ENCODE measurements around the gene FLRT2.

The FLRT2 gene

DNA sequence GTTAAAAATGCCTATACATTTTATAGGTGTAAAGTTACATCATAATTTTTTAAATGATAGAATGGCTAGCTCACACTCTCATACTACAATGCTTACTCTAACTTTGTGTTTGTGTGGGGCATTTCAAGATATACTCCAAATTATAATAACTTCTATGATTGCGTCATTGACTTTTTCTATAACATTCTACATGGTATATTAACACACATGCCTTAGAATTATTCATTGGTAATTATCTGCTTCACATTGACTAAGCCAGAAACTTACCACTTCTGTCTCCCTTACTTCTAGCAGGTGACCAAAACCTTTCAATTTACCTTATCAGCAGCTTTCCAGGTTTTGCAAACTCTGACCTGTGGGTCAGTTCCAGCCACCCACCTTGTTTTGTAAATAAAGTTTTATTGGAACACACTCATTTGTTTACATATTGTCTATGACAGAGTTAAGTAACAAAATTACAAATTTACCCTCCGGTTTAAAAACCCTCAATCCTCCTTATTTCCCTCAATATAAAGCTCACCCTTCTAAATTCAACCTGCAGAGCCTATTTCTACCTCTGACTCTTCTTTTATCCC is 12.7 kb upstream of the FLRT2 start:
- no peaks in the 10 kb centered on the region for H3K27me3 ChIP-seq (ENCODE audit: insufficient read depth, low read length)
- 90% methylated on average over 2 of the region's 2 CpGs for WGBS
- no peak overlapping the region for H3K27ac ChIP-seq (ENCODE audit: low read depth, low read length)
- H3K4me1 ChIP-seq (ENCODE audit: insufficient read depth, low read length) = peaks cover 11% of the 10 kb centered on the region
- H3K9ac ChIP-seq (ENCODE audit: low read depth, low read length) = no peak overlapping the region
- no peaks in the 10 kb centered on the region for H3K9me3 ChIP-seq (ENCODE audit: insufficient read depth, low read depth, low read length)
- H3K4me3 ChIP-seq (ENCODE audit: low read length) = no peak overlapping the region
- H3K36me3 ChIP-seq (ENCODE audit: insufficient read depth, low read length) = no peaks in the 10 kb centered on the region

DNA sequence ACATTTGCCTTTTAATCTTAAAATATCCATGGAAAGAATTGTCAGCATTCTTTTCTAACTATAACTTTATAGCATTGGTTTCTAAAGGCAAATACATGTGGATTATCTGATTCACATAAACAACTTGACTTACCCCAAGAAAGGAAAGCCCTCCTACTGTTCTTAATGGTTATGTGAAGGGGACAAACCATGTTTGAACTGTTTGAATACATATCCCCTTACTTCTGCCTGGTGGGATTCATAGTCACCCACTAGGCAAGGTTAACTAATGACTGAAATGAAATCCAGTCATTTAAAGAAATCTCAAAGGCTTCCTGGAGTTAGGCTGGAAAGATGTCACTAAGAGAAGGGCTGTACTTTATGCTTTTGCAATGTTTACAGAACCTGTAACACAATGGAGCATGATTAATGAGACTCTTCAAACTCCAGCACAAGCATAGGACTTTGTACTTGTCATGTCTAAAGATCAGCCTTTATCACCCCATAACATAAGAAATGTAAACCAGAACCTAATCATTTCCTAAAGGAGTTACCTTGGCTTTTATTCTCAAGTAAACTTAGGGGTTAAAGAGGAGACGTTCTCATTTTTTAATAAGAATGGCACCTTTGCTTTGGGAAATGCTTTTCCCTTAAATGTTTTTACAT is 10.2 kb upstream of the FLRT2 start:
- H3K4me3 ChIP-seq (ENCODE audit: low read length) = no peak overlapping the region
- no peak overlapping the region for H3K27ac ChIP-seq (ENCODE audit: low read depth, low read length)
- H3K36me3 ChIP-seq (ENCODE audit: insufficient read depth, low read length) = no peaks in the 10 kb centered on the region
- no CpG with 5 or more reads among the region's 1 CpG for WGBS
- peaks cover 11% of the 10 kb centered on the region for H3K4me1 ChIP-seq (ENCODE audit: insufficient read depth, low read length)
- no peaks in the 10 kb centered on the region for H3K27me3 ChIP-seq (ENCODE audit: insufficient read depth, low read length)
- no peak overlapping the region for H3K9ac ChIP-seq (ENCODE audit: low read depth, low read length)
- no peaks in the 10 kb centered on the region for H3K9me3 ChIP-seq (ENCODE audit: insufficient read depth, low read depth, low read length)

DNA sequence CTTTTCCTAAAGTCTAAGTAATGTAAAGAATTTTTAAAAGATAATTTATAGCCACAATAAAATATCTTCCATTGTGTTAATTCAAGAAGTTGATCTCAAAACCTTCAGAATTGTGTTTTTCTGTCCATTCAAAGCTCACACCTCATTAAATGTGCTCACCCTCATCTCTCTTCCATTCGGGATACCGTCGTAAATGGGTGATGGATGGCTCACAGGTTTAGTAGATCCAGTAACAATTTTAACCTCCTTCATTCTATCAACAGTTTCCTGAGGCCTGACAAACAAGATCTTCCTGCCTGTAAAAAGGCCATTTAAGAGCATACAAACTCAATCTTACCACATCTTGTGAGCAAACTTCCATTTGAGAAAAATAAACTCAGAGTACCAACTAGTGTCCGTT is 9.4 kb upstream of the FLRT2 start:
- Histone ChIP-seq H3K27ac (ENCODE audit: low read depth, low read length) (no peak overlapping the region), H3K4me3 (ENCODE audit: low read length) (no peak overlapping the region), H3K36me3 (ENCODE audit: insufficient read depth, low read length) (no peaks in the 10 kb centered on the region), H3K9me3 (ENCODE audit: insufficient read depth, low read depth, low read length) (no peaks in the 10 kb centered on the region), H3K9ac (ENCODE audit: low read depth, low read length) (no peak overlapping the region), H3K27me3 (ENCODE audit: insufficient read depth, low read length) (no peaks in the 10 kb centered on the region), H3K4me1 (ENCODE audit: insufficient read depth, low read length) (peaks cover 16% of the 10 kb centered on the region)
- WGBS = 89% methylated on average over 4 of the region's 4 CpGs

DNA sequence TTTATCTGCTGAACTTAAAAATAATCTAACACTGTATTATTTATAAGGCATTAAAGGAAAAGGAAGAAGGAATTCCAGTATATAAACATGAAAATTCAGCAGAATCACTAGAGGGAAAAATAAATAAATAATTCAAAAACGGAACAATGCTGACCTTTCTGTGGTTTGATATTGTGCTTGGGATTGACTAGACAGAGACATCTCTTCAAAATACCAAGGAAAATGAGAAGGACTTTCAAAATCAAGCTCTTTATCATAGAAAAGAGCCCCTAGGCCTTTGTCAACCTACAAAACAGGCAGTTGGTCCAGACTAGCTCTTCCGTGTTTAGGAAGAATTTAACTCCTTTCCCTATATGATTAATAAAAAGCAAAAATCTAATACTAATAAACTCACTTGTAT is 6.3 kb upstream of the FLRT2 start:
- Histone ChIP-seq H3K9ac (ENCODE audit: low read depth, low read length) (no peak overlapping the region), H3K27me3 (ENCODE audit: insufficient read depth, low read length) (peaks cover 7% of the 10 kb centered on the region), H3K27ac (ENCODE audit: low read depth, low read length) (no peak overlapping the region), H3K4me1 (ENCODE audit: insufficient read depth, low read length) (peaks cover 33% of the 10 kb centered on the region), H3K4me3 (ENCODE audit: low read length) (no peak overlapping the region), H3K9me3 (ENCODE audit: insufficient read depth, low read depth, low read length) (no peaks in the 10 kb centered on the region), H3K36me3 (ENCODE audit: insufficient read depth, low read length) (no peaks in the 10 kb centered on the region)
- 100% methylated on average over 2 of the region's 2 CpGs for WGBS

DNA sequence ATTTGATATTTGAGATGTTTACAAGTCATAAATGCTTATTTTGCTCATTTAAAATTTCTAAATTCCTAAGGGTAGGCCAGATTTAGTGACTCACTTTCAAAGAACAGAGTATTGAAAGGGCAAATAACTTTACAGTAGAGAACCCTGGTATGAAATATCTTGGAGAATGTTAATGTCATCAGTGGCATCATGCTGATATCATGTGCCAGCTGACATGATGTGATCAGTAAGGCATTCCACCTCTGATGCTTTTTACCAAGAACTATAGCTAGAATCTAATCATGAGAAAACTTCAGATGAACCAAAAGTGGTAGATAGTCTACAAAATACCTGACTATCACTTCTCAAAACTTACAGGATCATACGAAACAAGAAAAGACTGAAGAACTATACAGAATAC is 2.9 kb upstream of the FLRT2 start:
- WGBS = 100% methylated on average over 1 of the region's 1 CpG
- H3K9ac ChIP-seq (ENCODE audit: low read depth, low read length) = no peak overlapping the region
- no peaks in the 10 kb centered on the region for H3K36me3 ChIP-seq (ENCODE audit: insufficient read depth, low read length)
- H3K4me1 ChIP-seq (ENCODE audit: insufficient read depth, low read length) = peaks cover 30% of the 10 kb centered on the region; the same call in 1 of the 2 replicates
- no peaks in the 10 kb centered on the region for H3K9me3 ChIP-seq (ENCODE audit: insufficient read depth, low read depth, low read length)
- H3K27me3 ChIP-seq (ENCODE audit: insufficient read depth, low read length) = peaks cover 41% of the 10 kb centered on the region
- H3K4me3 ChIP-seq (ENCODE audit: low read length) = no peak overlapping the region
- no peak overlapping the region for H3K27ac ChIP-seq (ENCODE audit: low read depth, low read length)

DNA sequence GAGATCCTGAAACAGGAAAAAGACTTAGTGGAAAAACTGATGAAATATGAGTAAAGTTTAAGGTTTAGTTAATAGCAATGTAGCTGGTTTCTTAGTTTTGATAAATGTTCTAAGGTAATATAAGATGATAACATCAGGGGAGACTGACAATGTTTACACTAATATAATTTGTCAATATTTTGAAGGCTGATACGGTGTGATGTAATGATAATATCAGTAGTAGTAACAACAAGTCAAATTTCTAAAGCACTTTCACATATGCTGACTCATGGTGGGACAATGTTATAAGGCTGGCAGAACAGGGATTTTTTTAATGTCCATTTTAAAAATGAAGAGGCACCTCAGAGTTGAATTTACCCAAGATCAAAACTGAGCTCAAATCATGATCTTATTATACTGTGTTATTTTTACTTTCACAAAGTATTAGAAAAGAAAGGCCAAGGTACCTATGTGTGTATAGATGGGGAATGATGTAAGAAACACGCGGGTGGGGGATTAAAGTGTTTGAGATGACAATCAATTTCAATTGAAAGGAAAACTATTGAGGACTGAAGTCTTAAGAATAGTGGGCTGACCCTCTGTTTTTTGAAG is 2.4 kb upstream of the FLRT2 start:
- no peaks in the 10 kb centered on the region for H3K36me3 ChIP-seq (ENCODE audit: insufficient read depth, low read length)
- no peak overlapping the region for H3K27ac ChIP-seq (ENCODE audit: low read depth, low read length)
- H3K4me1 ChIP-seq (ENCODE audit: insufficient read depth, low read length) = peaks cover 30% of the 10 kb centered on the region; the same call in 1 of the 2 replicates
- no peak overlapping the region for H3K9ac ChIP-seq (ENCODE audit: low read depth, low read length)
- H3K4me3 ChIP-seq (ENCODE audit: low read length) = no peak overlapping the region
- 69% methylated on average over 2 of the region's 3 CpGs for WGBS
- peaks cover 47% of the 10 kb centered on the region for H3K27me3 ChIP-seq (ENCODE audit: insufficient read depth, low read length)
- H3K9me3 ChIP-seq (ENCODE audit: insufficient read depth, low read depth, low read length) = no peaks in the 10 kb centered on the region

DNA sequence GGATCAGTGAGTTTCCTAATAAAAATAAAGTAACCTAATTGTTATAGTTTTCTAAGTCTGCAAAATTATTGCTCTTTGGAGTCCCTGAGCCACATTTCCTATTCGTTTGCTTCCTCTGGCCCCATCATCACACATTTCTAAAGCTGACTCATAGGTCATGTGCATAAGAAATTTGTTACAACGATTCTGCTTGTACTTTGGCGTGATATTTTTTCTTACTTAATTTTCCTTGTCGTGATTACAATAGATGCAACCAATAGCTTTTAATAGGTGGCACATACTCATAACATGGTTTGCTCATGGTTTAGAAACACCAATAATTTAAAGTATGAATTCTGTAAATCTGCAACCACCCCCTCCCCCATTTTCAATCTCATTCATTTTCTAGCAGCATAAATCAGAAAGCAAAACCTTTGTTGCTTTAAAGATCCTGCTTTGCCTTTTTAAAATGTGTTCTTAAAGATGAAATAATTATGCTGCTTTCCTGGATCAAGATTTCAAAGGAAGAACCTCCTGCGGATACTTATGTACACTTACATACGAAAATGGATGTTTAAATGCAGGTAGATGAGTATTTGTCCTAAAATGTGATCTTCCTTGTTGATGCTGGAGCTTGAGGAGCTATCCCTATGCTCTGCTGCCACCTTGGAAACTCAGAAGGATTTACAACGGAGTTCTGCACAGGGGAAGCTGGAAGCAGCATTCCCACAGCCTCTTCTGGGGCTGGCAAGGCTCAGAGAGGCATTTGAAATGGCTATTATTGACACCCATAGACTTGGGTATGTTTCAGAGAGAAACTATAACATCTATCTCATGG is 1.7 kb upstream of the FLRT2 start:
- 57% methylated on average over 7 of the region's 7 CpGs for WGBS
- Histone ChIP-seq H3K27me3 (ENCODE audit: insufficient read depth, low read length) (peaks cover 50% of the 10 kb centered on the region), H3K27ac (ENCODE audit: low read depth, low read length) (no peak overlapping the region), H3K4me3 (ENCODE audit: low read length) (peak overlapping the region; percentile 65), H3K9me3 (ENCODE audit: insufficient read depth, low read depth, low read length) (no peaks in the 10 kb centered on the region), H3K36me3 (ENCODE audit: insufficient read depth, low read length) (no peaks in the 10 kb centered on the region), H3K4me1 (ENCODE audit: insufficient read depth, low read length) (peaks cover 30% of the 10 kb centered on the region; the same call in 1 of the 2 replicates), H3K9ac (ENCODE audit: low read depth, low read length) (peak overlapping the region; percentile 20; the same call in 1 of the 2 replicates)

DNA sequence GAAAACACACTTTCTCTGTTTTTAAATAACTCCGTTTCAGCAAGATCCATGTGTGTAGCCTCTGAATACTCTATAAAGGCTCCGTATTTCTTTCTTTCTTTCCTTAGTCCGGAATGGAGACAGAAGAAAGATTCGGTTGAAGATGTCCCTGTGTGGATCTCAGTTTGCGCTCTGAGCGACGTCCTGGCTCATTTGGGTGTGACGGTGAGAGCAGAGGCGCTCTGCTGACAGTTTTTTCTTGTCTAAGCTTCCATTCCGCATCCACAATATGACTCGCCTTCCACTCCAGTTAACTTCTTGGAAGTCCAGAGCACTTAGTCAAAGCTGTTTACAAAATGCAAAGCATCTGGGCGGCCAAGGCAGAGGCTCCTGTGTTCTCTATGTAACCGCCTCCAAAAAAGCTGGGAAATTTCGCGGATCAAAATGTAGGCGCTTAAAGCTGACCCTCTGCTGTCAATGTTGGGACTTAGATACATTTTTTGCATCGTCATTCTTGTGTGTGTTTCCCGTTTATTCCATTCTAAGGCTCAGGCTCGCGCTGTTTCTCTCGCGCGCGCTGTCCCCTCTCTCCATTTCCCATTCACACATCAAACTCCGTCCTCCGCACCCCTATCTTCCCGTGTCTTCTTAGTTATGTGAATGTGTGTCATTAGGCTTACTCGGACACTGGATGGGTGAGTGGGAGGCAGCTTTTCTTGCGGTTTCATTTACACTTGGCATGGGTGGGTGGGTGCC is 880 bp upstream of the FLRT2 start:
- WGBS = 2% methylated on average over 27 of the region's 29 CpGs
- Histone ChIP-seq H3K9me3 (ENCODE audit: insufficient read depth, low read depth, low read length) (no peaks in the 10 kb centered on the region), H3K9ac (ENCODE audit: low read depth, low read length) (peak overlapping the region; percentile 20; the same call in 1 of the 2 replicates), H3K27me3 (ENCODE audit: insufficient read depth, low read length) (peaks cover 54% of the 10 kb centered on the region), H3K4me1 (ENCODE audit: insufficient read depth, low read length) (peaks cover 30% of the 10 kb centered on the region; the same call in 1 of the 2 replicates), H3K27ac (ENCODE audit: low read depth, low read length) (no peak overlapping the region), H3K4me3 (ENCODE audit: low read length) (peak overlapping the region; percentile 65), H3K36me3 (ENCODE audit: insufficient read depth, low read length) (no peaks in the 10 kb centered on the region)

DNA sequence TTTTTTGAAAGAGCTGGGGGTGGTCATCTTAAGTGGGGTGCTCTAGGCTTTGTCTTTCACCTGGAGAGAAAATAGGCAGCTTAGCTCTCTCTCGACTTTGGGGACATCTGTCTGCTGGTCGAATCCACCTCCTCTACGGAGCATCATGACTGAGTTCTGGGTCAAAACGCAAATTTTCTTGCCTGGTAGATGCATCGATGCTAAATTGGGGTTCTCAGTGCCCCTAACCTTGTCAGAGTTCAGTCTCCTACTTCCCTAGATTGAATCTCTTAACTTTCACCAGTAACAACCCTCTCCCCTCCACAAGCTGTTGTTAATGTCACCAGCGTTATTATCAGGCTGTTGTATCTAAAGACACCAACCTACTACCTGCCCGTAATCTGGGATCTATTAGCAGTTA is 682 bp downstream of the FLRT2 start:
- H3K27me3 ChIP-seq (ENCODE audit: insufficient read depth, low read length) = peaks cover 69% of the 10 kb centered on the region
- no peak overlapping the region for H3K9ac ChIP-seq (ENCODE audit: low read depth, low read length)
- peaks cover 28% of the 10 kb centered on the region for H3K4me1 ChIP-seq (ENCODE audit: insufficient read depth, low read length)
- no peak overlapping the region for H3K27ac ChIP-seq (ENCODE audit: low read depth, low read length)
- peak overlapping the region; percentile 65 for H3K4me3 ChIP-seq (ENCODE audit: low read length)
- no peaks in the 10 kb centered on the region for H3K36me3 ChIP-seq (ENCODE audit: insufficient read depth, low read length)
- no peaks in the 10 kb centered on the region for H3K9me3 ChIP-seq (ENCODE audit: insufficient read depth, low read depth, low read length)
- 2% methylated on average over 7 of the region's 7 CpGs for WGBS

DNA sequence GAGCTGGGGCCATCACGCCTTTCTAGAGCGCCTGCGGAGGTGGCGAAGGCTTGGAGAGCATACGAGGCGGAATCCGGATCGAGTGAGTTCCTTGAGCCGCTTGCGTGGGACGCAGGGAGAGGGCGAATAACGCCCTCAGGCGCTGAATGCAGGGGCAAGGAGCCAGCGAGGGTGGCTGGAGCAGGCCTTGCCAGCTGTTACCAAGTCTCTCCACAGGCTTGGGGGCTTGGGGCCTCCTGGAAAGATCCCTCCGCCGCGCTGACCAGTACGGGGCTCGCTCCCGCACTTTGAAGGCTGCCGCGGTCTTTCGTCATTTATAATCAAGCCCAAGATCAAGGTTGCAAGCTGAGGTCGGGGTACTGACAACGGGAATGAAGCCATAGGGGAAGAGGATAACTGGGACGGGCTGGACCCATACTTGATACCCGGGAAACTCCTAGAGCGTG is 1.2 kb downstream of the FLRT2 start:
- Histone ChIP-seq H3K36me3 (ENCODE audit: insufficient read depth, low read length) (no peaks in the 10 kb centered on the region), H3K27ac (ENCODE audit: low read depth, low read length) (no peak overlapping the region), H3K4me1 (ENCODE audit: insufficient read depth, low read length) (peaks cover 33% of the 10 kb centered on the region), H3K9ac (ENCODE audit: low read depth, low read length) (no peak overlapping the region), H3K27me3 (ENCODE audit: insufficient read depth, low read length) (peaks cover 75% of the 10 kb centered on the region), H3K4me3 (ENCODE audit: low read length) (peak overlapping the region; percentile 65), H3K9me3 (ENCODE audit: insufficient read depth, low read depth, low read length) (no peaks in the 10 kb centered on the region)
- under 1% methylated on average over 29 of the region's 29 CpGs for WGBS

Measured in HUES64 (cell line).